NCI-H345 treated with DMSO at 0.1 percent for 48 hours (cell line): ENCODE measurements around the gene EDN1.

ENCODE experiments used
- DNase-seq: peaks from one replicate; lab custom pipeline; 2025; ENCODE audit not compliant: unreplicated experiment; lab: John Stamatoyannopoulos, UW

The EDN1 gene

DNA sequence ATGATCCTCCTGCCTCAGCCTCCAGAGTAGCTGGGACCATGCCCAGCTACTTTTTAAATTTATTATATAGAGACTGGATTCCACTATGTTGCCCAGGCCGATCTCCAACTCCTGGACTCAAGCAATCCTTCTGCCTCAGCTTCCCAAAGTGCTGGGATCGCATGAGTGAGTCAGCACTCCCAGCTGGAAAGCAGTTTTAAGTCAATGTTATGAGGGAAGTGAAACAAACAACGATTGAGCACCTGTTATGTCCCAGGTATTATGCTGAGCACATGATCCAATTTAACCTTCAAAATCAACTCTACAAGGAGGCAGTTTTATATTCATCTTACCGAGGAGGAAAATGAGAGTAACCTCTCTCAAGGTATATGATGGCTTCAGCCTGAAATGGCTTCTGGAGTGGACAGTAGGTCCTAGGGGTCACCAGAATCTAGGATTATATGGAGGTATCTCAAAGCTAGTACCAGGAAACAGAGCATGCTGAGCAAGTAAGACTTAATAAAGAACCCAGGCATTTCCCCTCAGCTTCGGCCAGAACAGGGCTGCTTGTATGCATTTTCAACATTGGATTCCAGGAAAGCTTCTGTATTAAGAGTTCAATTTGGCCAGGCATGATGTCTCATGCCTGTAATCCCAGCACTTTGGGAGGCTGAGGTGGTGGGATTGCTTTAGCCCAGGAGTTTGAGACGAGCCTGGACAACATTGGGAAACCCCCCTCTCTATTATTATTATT, 55.0 kb downstream of the EDN1 start:
- no peak for DNase-seq

DNA sequence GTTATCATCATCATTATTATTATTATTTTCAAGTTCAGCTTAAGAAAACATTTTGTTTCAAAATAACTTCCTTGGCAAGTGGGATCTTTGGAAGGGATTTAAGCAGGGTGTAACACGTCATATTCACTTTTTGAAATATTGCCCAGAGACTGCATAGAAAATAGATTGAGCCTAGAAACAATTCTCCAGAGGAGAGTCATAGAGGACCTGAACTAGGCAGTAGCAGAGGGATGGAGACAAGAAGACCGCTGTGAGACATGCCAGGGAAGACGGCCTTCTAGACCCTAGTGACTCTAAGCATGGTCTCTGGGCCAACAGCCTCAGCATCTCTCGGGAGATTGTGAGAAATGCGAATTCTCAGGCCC, 55.5 kb downstream of the EDN1 start:
- DNase-seq, result no peak
